Epithelial cell of umbilical artery (primary cell): ENCODE results near the gene COX7B2. TPM values are rescaled to one million over a fixed set of nuclear protein-coding genes. Genes with fewer than 3 reads are reported as not detected.

ENCODE experiments used
- total RNA-seq: library from RNA; depleted of rRNA; stranded (reverse); fragments of >200 nt; gene quantifications from 2 replicates; pipeline ENCODE4 v1.2.3, GENCODE V29; 2014

COX7B2 gene, protein sequence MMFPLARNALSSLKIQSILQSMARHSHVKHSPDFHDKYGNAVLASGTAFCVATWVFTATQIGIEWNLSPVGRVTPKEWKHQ
- total RNA-seq = not detected in 2 replicates

DNA sequence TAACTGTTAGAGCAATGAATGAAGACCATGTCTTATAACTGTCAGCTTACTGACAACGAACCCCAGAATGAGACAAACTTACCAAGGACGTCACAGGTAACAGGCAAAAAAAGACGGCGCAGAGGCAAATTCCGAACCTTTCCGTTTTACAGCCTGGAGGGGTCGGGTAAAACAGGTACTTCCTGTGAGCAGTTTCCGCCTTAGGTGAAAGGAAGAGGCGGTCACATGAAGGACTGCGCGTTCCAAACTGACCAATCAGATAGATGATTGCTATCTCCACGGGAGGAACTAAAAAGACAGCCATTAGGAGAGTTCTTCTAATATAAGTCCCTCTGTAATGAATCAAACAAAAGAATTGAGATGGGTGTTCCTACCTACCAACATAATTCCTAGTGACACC, at the start of gene COX7B2:
TSS of gene COX7B2 (minus strand) at position 168 of the 400 bp plus-strand sequence. CDS start 174,053 bp downstream, outside the sequence.

Other genes starting within 250 kb of the COX7B2 start
- not detected in 2 replicates for gene GABRA4, start 84.3 kb upstream of the COX7B2 start, total RNA-seq
- gene GABRB1, start 122.3 kb upstream of the COX7B2 start, total RNA-seq = not detected in 2 replicates